PFSK-1 (cell line): ENCODE data around the gene FOXO4.

Experiments used
- FOXP2 ChIP-seq: optimal IDR thresholded peaks from 2 replicates; pipeline ENCODE3; 2011; ENCODE audit warnings: borderline replicate concordance, control low read depth, inconsistent platforms; ENCODE audit not compliant: insufficient read depth; ENCODE audit errors: extremely low read length, extremely low read depth
- POLR2AphosphoS5 ChIP-seq: IDR thresholded peaks from 2 replicates; pipeline ENCODE4 v1.6.1; 2012; ENCODE audit warnings: low read depth, mild to moderate bottlenecking, control low read depth, low read length, moderate library complexity
- REST ChIP-seq, 2 experiments: IDR thresholded peaks; 2 replicates each; pipeline versions ENCODE4 v1.6.1 to v1.8.0; 2011 to 2012; ENCODE audit warnings: low read depth in 2 of 2, low read length in 2 of 2, control low read depth in 1 of 2, inconsistent platforms in 1 of 2, mild to moderate bottlenecking in 1 of 2, moderate library complexity in 1 of 2; ENCODE audit not compliant: insufficient read depth in 1 of 2
- SIN3A ChIP-seq: IDR thresholded peaks from 2 replicates; pipeline ENCODE4 v1.6.1; 2012; ENCODE audit warnings: mild to moderate bottlenecking, low read length, moderate library complexity, borderline replicate concordance; ENCODE audit not compliant: insufficient read depth
- TAF1 ChIP-seq: IDR thresholded peaks from 2 replicates; pipeline ENCODE4 v1.6.1; 2012; ENCODE audit warnings: low read length, control low read depth, borderline replicate concordance; ENCODE audit not compliant: insufficient read depth

FOXO4 gene

DNA sequence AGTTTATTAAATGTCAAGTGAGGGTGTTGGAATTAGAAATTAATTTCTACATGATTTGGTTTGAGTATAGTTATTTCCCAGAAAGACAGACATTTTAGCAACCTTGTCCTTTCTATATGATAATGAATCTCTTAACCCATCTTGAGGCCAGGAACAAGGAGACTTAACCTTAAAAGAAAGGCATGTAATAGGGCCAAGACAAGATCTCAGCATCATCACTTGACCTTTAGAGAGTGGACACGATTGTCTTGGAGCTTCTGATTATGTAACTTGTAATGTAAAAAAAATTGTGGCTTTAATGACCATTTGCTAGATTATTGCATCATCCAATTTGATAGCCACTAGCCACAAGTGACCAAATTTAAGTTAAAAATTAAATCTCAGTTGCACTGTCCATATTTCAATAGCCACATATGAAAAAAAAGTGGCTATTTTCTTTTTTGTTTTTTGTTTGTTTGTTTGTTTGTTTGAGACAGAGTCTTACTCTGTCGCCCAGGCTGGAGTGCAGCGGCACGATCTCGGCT is 13.5 kb upstream of the FOXO4 start:
- TF ChIP-seq TAF1: no peak
- no peak for TF ChIP-seq REST (IDR thresholded peaks at IDR 0.05; ENCODE audit: insufficient read depth in 1 of 2, low read depth in 2 of 2, low read length in 2 of 2)
- no peak for TF ChIP-seq SIN3A
- TF ChIP-seq POLR2AphosphoS5: no peak
- TF ChIP-seq FOXP2: no peak

GRCh38 chrX:71082822-71083221 is 12.8 kb upstream of the FOXO4 start:
- TF ChIP-seq REST (IDR thresholded peaks at IDR 0.05; ENCODE audit: insufficient read depth in 1 of 2, low read depth in 2 of 2, low read length in 2 of 2): no peak
- no peak for TF ChIP-seq POLR2AphosphoS5
- TF ChIP-seq FOXP2: no peak

DNA sequence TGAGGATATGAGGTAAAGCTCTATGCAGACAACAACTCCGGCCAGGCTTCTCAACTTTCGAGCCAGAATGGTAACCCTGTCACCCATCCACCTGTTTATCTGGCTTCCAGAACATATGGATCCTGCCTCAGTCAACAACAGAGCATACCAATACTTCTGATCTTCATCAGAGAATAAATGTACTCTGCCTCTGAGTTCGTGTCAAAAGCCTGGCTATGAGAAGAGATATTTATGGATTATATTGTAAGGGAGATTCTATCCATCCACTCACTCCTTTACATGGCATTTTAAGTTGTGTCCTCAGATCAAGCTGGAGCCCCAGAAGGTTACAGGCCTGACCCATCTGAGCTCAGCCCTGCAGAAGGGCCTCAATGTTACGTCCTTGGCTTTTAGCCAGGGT is 9.8 kb upstream of the FOXO4 start:
- TF ChIP-seq SIN3A: no peak
- TF ChIP-seq FOXP2: no peak

DNA sequence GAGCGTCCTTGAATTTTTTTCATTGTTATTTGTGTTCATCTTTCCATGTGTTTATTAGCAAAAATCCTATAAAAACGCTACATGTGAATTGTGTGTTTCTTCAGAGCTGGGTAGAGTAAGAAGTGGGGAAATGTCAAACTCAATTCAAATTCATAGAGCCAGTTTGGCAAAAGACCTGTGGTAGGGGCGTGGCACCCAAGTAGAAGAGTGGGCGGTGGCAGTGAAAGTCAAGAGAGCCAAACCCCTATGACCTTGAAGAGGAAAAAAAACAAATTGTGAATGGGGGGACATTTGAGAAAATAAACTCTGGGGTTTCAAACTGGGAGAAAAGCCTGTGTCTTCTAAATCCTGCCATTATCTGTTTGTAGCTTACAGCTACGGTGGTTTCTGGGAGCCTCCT is 4.4 kb upstream of the FOXO4 start:
- TF ChIP-seq FOXP2 (no peak), POLR2AphosphoS5 (no peak), REST (IDR thresholded peaks at IDR 0.05; ENCODE audit: insufficient read depth in 1 of 2, low read depth in 2 of 2, low read length in 2 of 2) (no peak), TAF1 (no peak), SIN3A (no peak)

DNA sequence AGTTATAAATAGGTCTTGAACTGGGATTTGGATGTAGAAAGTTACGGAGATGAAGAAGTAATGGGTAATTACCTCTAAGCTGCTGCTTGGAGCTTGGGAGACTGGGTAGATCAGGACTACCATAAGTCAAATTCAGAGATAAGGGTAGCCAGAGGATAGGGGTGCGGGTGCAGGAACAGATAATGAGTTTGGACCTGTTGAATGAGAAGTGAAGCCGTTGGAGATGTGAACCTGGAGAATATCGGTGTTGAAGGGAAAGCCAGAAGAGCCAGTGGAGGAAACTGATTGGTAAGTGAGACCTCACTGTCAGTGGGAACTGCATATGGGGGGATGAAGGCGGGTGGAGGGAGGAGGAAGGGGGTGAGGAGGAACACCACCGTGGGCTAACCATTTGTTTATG is 618 bp upstream of the FOXO4 start:
- TF ChIP-seq TAF1 (no peak), SIN3A (no peak), POLR2AphosphoS5 (no peak), REST (IDR thresholded peaks at IDR 0.05; ENCODE audit: insufficient read depth in 1 of 2, low read depth in 2 of 2, low read length in 2 of 2) (no peak), FOXP2 (no peak)
